Measurements from ENCODE around the gene PTMS. TPM values are rescaled to one million over a fixed set of nuclear protein-coding genes. Genes with fewer than 3 reads are reported as not detected.

Gene PTMS
- total RNA-seq, 6 experiments from 2014 or later: 423 to 607 (median 561) TPM

GRCh38 chr12:6748761-6749160, 17.4 kb upstream of the PTMS start:
- no peak for DNase-seq
- no peak for TF ChIP-seq CTCF (IDR thresholded peaks at IDR 0.05)
- Mint-ChIP-seq H3K9me3 (no peaks in the 10 kb centered on the region), H3K4me3 (no peak overlapping the region), H3K36me3 (ENCODE audit: low read depth) (peaks cover 36% of the 10 kb centered on the region), H3K27me3 (ENCODE audit: insufficient read depth) (peaks cover 12% of the 10 kb centered on the region), H3K4me1 (ENCODE audit: low read depth) (peaks cover 22% of the 10 kb centered on the region), H3K27ac (no peak overlapping the region)

- no peak overlapping the region for H3K27ac Mint-ChIP-seq
- TF ChIP-seq CTCF (IDR thresholded peaks at IDR 0.05): no peak
- H3K4me1 Mint-ChIP-seq (ENCODE audit: low read depth): peaks cover 27% of the 10 kb centered on the region
- H3K27me3 Mint-ChIP-seq (ENCODE audit: insufficient read depth): peaks cover 7% of the 10 kb centered on the region
- no peak for DNase-seq
- H3K4me3 Mint-ChIP-seq: no peak overlapping the region
- H3K9me3 Mint-ChIP-seq: no peaks in the 10 kb centered on the region
- H3K36me3 Mint-ChIP-seq (ENCODE audit: low read depth): peaks cover 36% of the 10 kb centered on the region
Measured at GRCh38 chr12:6750506-6750905, 15.7 kb upstream of the PTMS start.

- Mint-ChIP-seq H3K4me1 (ENCODE audit: low read depth) (peaks cover 27% of the 10 kb centered on the region), H3K27me3 (ENCODE audit: insufficient read depth) (peaks cover 8% of the 10 kb centered on the region), H3K36me3 (ENCODE audit: low read depth) (peaks cover 36% of the 10 kb centered on the region), H3K4me3 (peak overlapping the region; percentile 96), H3K9me3 (no peaks in the 10 kb centered on the region), H3K27ac (peak overlapping the region; percentile 100)
- DNase-seq: no peak
- TF ChIP-seq CTCF (IDR thresholded peaks at IDR 0.05): no peak
Measured at GRCh38 chr12:6751767-6752166, 14.4 kb upstream of the PTMS start.

- peaks cover 27% of the 10 kb centered on the region for H3K4me1 Mint-ChIP-seq (ENCODE audit: low read depth)
- DNase-seq: peak; percentile 54
- no peaks in the 10 kb centered on the region for H3K9me3 Mint-ChIP-seq
- H3K4me3 Mint-ChIP-seq: peak overlapping the region; percentile 96
- H3K27me3 Mint-ChIP-seq (ENCODE audit: insufficient read depth): peaks cover 8% of the 10 kb centered on the region
- TF ChIP-seq CTCF (IDR thresholded peaks at IDR 0.05): peak; percentile 69
- H3K27ac Mint-ChIP-seq: peak overlapping the region; percentile 100
- H3K36me3 Mint-ChIP-seq (ENCODE audit: low read depth): peaks cover 32% of the 10 kb centered on the region
Measured at GRCh38 chr12:6752167-6752920, 13.8 kb upstream of the PTMS start.

GRCh38 chr12:6752921-6753771, 13.0 kb upstream of the PTMS start, which contains the start of gene MLF2:
MLF2 (minus strand) TSS chr12:6753141; CDS start chr12:6752334, 807 bp downstream.
- Mint-ChIP-seq H3K4me1 (ENCODE audit: low read depth) (peaks cover 27% of the 10 kb centered on the region), H3K27ac (peak within 1 kb of the TSS; percentile 100), H3K4me3 (peak within 1 kb of the TSS; percentile 96), H3K36me3 (ENCODE audit: low read depth) (peaks cover 24% of the 10 kb centered on the region), H3K9me3 (no peaks in the 10 kb centered on the region), H3K27me3 (ENCODE audit: insufficient read depth) (peaks cover 5% of the 10 kb centered on the region)
- TF ChIP-seq CTCF (IDR thresholded peaks at IDR 0.05): no peak
- peak; percentile 99 for DNase-seq

Data from HFFc6 (cell line).